ENCODE measurements around the gene SREBF1. TPM values are rescaled to one million over a fixed set of nuclear protein-coding genes. Genes with fewer than 3 reads are reported as not detected.

The SREBF1 gene
- total RNA-seq, 1 experiment from 2014 or later, result 298 TPM

DNA sequence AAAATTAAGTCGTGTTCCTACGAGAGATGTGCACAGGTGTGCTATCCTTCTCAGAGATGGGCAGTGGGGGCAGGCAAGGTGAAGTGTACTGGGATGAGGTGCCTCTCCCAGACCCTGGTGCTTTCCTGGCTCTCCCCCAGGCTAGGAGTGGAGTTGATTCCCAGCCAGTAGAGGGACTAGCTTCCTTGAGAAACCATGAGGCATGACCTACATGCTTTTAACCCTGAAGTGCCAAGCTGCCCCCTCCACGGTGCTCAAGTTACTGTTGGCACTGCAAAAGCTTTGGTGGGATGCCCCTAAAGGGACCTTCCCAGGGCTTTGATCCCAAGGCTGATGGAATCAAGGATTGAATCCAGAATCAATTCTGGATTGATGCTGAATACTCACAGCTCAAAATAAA, 47.0 kb upstream of the SREBF1 start:
- intact Hi-C loops (cut with micrococcal nuclease), result no loop called here
- Histone ChIP-seq H3K79me2 (ENCODE audit: insufficient read depth, low read length) (no peaks in the 10 kb centered on the region), H3K4me3 (replicated peaks in 1 of 2; ENCODE audit: low read depth in 1 of 2, low read length in 2 of 2) (no peak overlapping the region), H3K27me3 (ENCODE audit: insufficient read depth, low read length) (no peaks in the 10 kb centered on the region), H4K20me1 (ENCODE audit: insufficient read depth) (no peaks in the 10 kb centered on the region), H3K9me2 (ENCODE audit: insufficient read depth) (no peaks in the 10 kb centered on the region), H2AFZ (ENCODE audit: low read depth, low read length, poor library complexity, severe bottlenecking) (no peak overlapping the region), H3K4me1 (ENCODE audit: control insufficient read depth in 1 of 2, insufficient read depth in 2 of 2, low read length in 2 of 2) (peaks cover 0 to 5% of the 10 kb centered on the region in 2 experiments; a peak in 1 of 4 replicates), H3K9ac (ENCODE audit: low read length) (no peak overlapping the region), H3K9me3 (ENCODE audit: control insufficient read depth in 1 of 2, insufficient read depth in 1 of 2, low read depth in 1 of 2, low read length in 2 of 2) (no peaks in the 10 kb centered on the region), H3K36me3 (ENCODE audit: control insufficient read depth in 1 of 2, insufficient read depth in 2 of 2, low read length in 2 of 2) (no peaks in the 10 kb centered on the region), H3K4me2 (ENCODE audit: low read length) (no peak overlapping the region), H3K27ac (ENCODE audit: low read depth, low read length) (no peak overlapping the region)
- ChIA-PET RAD21 (ENCODE audit: low non-redundant PET in 1 of 2, low total read pairs in 2 of 2, uncharacterized antibody in 2 of 2, unreplicated experiment in 2 of 2) (interaction anchor here in 1 of 2 experiments (0.9 kb wide), 1 partner anchor 89 kb away, joined by 3 read pairs; the partner anchor contains the start of genes DRC3 and TOM1L2), CTCF (no interaction called here), POLR2A (no interaction called here)
- no TSS peak for BruUV-seq (replicated peaks)
- ATAC-seq (no peak), DNase-seq (ENCODE audit: low read depth, low spot score) (no peak)
- TF ChIP-seq EZH2phosphoT487 (IDR thresholded peaks at IDR 0.05; ENCODE audit: borderline replicate concordance) (no peak), ELF1 (IDR thresholded peaks at IDR 0.05; ENCODE audit: borderline replicate concordance, low read depth) (no peak), ZNF274 (IDR thresholded peaks at IDR 0.05; ENCODE audit: low read depth, low read length) (no peak), FOSL1 (IDR thresholded peaks at IDR 0.05; ENCODE audit: low read depth) (no peak), SIN3A (IDR thresholded peaks at IDR 0.05; ENCODE audit: low read depth) (no peak), POLR2A (IDR thresholded peaks at IDR 0.05; ENCODE audit: borderline replicate concordance, extremely low read depth, insufficient read depth, insufficient read length) (no peak), POLR2AphosphoS5 (IDR thresholded peaks at IDR 0.05; ENCODE audit: low read depth, low read length) (no peak), YY1 (IDR thresholded peaks at IDR 0.05; ENCODE audit: extremely low read depth, insufficient replicate concordance, low read depth, low read length) (no peak), CBX3 (IDR thresholded peaks at IDR 0.05; ENCODE audit: low read depth) (no peak), SRF (IDR thresholded peaks at IDR 0.05; ENCODE audit: low read depth) (no peak), SP1 (IDR thresholded peaks at IDR 0.05; ENCODE audit: low read depth) (no peak), RAD21 (IDR thresholded peaks at IDR 0.05; ENCODE audit: low read depth) (no peak), ATF3 (IDR thresholded peaks at IDR 0.05) (no peak), EGR1 (IDR thresholded peaks at IDR 0.05; ENCODE audit: low read depth) (no peak), JUND (IDR thresholded peaks at IDR 0.05) (no peak), TCF7L2 (IDR thresholded peaks at IDR 0.05; ENCODE audit: borderline replicate concordance, extremely low read depth, insufficient read depth, insufficient read length) (no peak)
- TF ChIP-seq, protein P1, sequence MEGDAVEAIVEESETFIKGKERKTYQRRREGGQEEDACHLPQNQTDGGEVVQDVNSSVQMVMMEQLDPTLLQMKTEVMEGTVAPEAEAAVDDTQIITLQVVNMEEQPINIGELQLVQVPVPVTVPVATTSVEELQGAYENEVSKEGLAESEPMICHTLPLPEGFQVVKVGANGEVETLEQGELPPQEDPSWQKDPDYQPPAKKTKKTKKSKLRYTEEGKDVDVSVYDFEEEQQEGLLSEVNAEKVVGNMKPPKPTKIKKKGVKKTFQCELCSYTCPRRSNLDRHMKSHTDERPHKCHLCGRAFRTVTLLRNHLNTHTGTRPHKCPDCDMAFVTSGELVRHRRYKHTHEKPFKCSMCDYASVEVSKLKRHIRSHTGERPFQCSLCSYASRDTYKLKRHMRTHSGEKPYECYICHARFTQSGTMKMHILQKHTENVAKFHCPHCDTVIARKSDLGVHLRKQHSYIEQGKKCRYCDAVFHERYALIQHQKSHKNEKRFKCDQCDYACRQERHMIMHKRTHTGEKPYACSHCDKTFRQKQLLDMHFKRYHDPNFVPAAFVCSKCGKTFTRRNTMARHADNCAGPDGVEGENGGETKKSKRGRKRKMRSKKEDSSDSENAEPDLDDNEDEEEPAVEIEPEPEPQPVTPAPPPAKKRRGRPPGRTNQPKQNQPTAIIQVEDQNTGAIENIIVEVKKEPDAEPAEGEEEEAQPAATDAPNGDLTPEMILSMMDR (IDR thresholded peaks at IDR 0.05 in 2 of 3, conservative IDR thresholded peaks at IDR 0.05 in 1 of 3; ENCODE audit: borderline replicate concordance in 1 of 3, insufficient read depth in 1 of 3, low read depth in 2 of 3, low read length in 2 of 3), result no peak
- TF ChIP-seq, protein P2, sequence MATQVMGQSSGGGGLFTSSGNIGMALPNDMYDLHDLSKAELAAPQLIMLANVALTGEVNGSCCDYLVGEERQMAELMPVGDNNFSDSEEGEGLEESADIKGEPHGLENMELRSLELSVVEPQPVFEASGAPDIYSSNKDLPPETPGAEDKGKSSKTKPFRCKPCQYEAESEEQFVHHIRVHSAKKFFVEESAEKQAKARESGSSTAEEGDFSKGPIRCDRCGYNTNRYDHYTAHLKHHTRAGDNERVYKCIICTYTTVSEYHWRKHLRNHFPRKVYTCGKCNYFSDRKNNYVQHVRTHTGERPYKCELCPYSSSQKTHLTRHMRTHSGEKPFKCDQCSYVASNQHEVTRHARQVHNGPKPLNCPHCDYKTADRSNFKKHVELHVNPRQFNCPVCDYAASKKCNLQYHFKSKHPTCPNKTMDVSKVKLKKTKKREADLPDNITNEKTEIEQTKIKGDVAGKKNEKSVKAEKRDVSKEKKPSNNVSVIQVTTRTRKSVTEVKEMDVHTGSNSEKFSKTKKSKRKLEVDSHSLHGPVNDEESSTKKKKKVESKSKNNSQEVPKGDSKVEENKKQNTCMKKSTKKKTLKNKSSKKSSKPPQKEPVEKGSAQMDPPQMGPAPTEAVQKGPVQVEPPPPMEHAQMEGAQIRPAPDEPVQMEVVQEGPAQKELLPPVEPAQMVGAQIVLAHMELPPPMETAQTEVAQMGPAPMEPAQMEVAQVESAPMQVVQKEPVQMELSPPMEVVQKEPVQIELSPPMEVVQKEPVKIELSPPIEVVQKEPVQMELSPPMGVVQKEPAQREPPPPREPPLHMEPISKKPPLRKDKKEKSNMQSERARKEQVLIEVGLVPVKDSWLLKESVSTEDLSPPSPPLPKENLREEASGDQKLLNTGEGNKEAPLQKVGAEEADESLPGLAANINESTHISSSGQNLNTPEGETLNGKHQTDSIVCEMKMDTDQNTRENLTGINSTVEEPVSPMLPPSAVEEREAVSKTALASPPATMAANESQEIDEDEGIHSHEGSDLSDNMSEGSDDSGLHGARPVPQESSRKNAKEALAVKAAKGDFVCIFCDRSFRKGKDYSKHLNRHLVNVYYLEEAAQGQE (IDR thresholded peaks at IDR 0.05; ENCODE audit: low read depth), result no peak
- TF ChIP-seq, protein P3, sequence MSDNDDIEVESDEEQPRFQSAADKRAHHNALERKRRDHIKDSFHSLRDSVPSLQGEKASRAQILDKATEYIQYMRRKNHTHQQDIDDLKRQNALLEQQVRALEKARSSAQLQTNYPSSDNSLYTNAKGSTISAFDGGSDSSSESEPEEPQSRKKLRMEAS (IDR thresholded peaks at IDR 0.05), result no peak

Data from HCT116 (cell line).